HG02981 (cell line): Measurements from ENCODE around the gene OR10AD1.
A peak's percentile ranks its signal among the peaks of the same experiment; 100 is the strongest.

Experiments used
- ATAC-seq: cut with Tn5 transposase; IDR thresholded peaks from one replicate; pipeline ENCODE4 v1.9.1; 2021; ENCODE audit warnings: mild to moderate bottlenecking, moderate library complexity; ENCODE audit not compliant: unreplicated experiment

OR10AD1 gene

GRCh38 chr12:48192861-48193260 is 10.2 kb downstream of the OR10AD1 start:
- ATAC-seq: no peak

GRCh38 chr12:48191096-48191495 is 12.0 kb downstream of the OR10AD1 start:
- ATAC-seq: no peak

GRCh38 chr12:48189331-48190125 is 13.6 kb downstream of the OR10AD1 start:
- ATAC-seq: no peak

- no peak for ATAC-seq
Observed at GRCh38 chr12:48187916-48188695, 15.0 kb downstream of the OR10AD1 start.

GRCh38 chr12:48185181-48185919 is 17.7 kb downstream of the OR10AD1 start:
- no peak for ATAC-seq

- no peak for ATAC-seq
Observed at GRCh38 chr12:48184549-48184922, 18.6 kb downstream of the OR10AD1 start.

GRCh38 chr12:48183876-48184548 is 19.1 kb downstream of the OR10AD1 start:
- no peak for ATAC-seq

GRCh38 chr12:48183091-48183875 is 19.8 kb downstream of the OR10AD1 start, which contains the start of gene CCDC184:
CCDC184 (plus strand) TSS chr12:48183644; CDS start chr12:48184123, 479 bp downstream.
- ATAC-seq: peak; percentile 73

GRCh38 chr12:48182631-48183030 is 20.5 kb downstream of the OR10AD1 start:
- no peak for ATAC-seq

- ATAC-seq: no peak
Observed at GRCh38 chr12:48180857-48181495, 22.1 kb downstream of the OR10AD1 start.

- ATAC-seq: no peak
Observed at GRCh38 chr12:48180424-48180823, 22.7 kb downstream of the OR10AD1 start.

GRCh38 chr12:48179466-48179865 is 23.6 kb downstream of the OR10AD1 start:
- ATAC-seq: no peak

- no peak for ATAC-seq
Observed at GRCh38 chr12:48177982-48178381, 25.1 kb downstream of the OR10AD1 start.

GRCh38 chr12:48176417-48176751 is 26.7 kb downstream of the OR10AD1 start:
- ATAC-seq: no peak

- no peak for ATAC-seq
Observed at GRCh38 chr12:48175613-48176416, 27.3 kb downstream of the OR10AD1 start.

GRCh38 chr12:48169011-48169410 is 34.1 kb downstream of the OR10AD1 start:
- no peak for ATAC-seq

GRCh38 chr12:48165089-48165981 is 37.8 kb downstream of the OR10AD1 start:
- ATAC-seq: no peak

GRCh38 chr12:48164451-48164850 is 38.6 kb downstream of the OR10AD1 start:
- ATAC-seq: no peak
